AG09309 (cell line): ENCODE results near the gene GPR137.
A peak's percentile ranks its signal among the peaks of the same experiment; 100 is the strongest.

ENCODE experiments used
- DNase-seq: peaks from one replicate; pipeline ENCODE4 v3.0.0-alpha.2; 2010; ENCODE audit warnings: low read depth
- H3K4me3 ChIP-seq: 2 replicates; pipeline ENCODE4 v1.5.1; 2011; ENCODE audit warnings: mild to moderate bottlenecking, low read depth, low read length, moderate library complexity; ENCODE audit not compliant: control insufficient read depth
- TF ChIP-seq, protein P1 (sequence below): IDR thresholded peaks from 2 replicates; pipeline ENCODE4 v1.5.1; 2011; ENCODE audit warnings: mild to moderate bottlenecking, low read depth, low read length, inconsistent platforms; ENCODE audit not compliant: insufficient read depth, control insufficient read depth; ENCODE audit errors: missing control alignments

Gene GPR137

DNA sequence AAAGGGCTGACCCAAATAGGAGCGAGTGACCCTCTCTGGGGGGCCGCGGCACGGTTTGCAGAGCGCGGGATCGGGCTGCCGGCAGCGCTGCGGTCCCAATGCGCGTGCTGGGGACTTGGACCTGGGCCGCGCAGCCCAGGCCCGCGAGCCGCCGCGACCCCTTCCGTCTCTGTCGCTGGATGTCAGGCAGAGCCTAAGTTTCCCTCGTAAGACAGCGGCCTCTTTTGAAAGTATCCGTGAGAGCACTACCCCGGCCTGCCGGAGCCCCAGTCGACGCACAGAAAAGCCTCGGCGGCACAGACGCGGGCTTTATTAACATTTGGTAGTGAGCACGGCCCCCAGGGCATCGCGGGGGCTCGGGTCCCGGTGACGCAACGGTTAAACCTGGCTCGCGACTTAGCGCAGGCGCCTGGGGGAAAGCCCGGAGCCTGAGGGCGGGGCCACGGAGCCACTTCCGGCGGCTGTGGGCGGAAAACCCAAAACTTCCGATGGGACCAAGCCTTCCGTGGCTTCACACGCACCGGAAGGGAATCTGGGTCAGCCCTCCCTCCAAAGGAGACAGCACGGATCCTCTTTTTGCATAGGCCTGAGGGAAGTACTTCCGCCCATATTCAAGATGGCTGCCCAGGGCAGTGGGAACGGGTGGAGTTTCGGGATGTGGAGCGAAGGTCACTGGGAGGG lies 16.0 kb upstream of the GPR137 start:
- H3K4me3 ChIP-seq, result peak overlapping the region; percentile 61
- DNase-seq, result peak; percentile 100
- TF ChIP-seq, protein P1, sequence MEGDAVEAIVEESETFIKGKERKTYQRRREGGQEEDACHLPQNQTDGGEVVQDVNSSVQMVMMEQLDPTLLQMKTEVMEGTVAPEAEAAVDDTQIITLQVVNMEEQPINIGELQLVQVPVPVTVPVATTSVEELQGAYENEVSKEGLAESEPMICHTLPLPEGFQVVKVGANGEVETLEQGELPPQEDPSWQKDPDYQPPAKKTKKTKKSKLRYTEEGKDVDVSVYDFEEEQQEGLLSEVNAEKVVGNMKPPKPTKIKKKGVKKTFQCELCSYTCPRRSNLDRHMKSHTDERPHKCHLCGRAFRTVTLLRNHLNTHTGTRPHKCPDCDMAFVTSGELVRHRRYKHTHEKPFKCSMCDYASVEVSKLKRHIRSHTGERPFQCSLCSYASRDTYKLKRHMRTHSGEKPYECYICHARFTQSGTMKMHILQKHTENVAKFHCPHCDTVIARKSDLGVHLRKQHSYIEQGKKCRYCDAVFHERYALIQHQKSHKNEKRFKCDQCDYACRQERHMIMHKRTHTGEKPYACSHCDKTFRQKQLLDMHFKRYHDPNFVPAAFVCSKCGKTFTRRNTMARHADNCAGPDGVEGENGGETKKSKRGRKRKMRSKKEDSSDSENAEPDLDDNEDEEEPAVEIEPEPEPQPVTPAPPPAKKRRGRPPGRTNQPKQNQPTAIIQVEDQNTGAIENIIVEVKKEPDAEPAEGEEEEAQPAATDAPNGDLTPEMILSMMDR, result no peak

DNA sequence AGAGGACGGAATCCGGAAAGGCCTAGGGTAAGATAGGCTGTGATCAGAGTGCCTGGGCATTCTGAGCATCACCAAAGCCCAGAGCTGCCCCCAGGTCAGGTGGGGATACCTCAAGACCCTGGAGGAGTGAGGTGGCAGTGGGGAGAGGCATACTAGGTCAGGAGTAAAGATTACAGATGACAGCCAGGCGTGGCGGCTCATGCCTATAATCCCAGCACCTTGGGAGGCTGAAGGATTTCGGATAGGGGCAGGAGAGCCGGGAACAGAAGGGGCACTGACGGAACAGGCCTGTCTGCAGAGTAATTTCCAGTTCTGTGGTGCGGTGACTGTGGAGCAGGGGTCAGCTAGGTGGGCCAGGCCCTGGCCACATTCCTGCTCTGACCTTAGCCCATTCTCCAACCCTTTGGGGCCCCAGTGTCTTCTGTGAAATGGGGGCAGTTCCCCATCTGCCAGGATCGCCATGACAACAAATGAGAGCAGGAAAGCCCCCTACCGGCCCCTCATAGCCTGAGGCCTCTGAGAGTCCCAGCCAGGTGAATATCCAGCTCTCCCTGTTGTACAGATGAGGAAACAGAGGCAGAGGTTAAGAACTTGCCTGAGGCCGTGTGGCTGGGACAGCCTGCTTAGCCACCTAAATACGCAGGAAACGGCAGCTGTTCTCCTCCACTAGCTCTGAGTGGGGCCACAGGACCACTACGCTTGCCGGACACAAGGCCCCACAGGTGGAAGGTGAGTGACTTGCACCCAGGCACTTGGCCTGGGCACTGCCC lies 10.4 kb upstream of the GPR137 start:
- TF ChIP-seq, protein P1, result no peak
- no peak overlapping the region for H3K4me3 ChIP-seq
- no peak for DNase-seq

DNA sequence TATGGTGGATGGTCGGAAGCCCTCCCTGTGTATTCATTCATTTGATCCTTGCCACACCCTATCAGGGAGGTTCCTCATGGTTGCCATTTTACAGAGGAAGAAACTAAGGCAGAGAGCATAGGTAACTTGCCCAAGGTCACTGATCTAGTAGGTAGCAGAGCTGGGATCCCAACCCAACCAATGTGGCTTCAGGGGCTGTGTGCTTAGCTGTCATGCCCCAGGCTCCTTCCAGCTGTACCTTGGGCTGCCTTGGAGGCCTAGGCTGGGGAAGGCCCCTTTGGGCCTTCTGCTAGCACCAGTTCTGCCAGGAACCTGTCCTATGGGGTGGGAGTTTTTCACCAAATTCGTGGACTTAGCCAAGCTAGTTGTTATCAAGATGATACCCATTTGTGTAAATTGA lies 9.8 kb upstream of the GPR137 start:
- no peak overlapping the region for H3K4me3 ChIP-seq
- TF ChIP-seq, protein P1, result no peak
- no peak for DNase-seq

DNA sequence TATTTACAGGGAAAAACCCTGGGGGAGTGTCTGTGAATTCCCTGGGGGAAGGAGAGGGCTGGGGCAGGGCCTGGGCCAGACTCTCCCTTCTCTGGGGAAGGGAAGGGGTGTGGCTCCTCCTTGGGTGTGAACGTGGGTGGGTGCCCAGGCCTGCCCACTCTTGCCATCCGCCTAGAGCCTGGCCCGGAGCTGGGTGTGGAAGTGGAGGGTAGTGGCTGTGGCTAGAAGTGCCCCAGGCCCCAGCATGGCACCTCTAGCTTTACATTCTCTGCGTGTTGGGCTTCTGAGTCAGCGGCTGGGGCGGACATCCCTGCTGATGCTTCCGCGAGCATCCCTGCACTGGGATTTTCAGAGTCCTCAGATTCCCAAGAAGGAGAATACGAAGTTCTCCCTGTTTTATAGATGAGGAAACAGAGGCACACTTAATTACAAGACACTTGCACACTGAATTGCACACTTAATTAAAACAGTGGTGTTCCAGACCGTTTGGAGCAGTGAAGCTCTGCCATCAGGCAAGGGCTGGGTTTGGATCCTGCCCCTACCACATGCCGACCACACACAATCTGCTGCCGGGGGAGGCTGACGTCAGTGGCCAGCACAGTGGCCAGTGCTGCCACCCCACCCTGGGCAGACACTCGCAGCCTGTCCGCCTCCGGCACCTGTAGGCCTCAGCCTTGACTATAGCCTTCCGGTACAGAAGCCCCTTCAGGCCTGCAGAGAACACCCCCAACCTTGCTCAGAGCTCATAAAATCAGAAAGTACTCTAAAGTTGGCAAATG lies 8.8 kb upstream of the GPR137 start:
- DNase-seq, result no peak
- no peak overlapping the region for H3K4me3 ChIP-seq
- TF ChIP-seq, protein P1, result no peak

DNA sequence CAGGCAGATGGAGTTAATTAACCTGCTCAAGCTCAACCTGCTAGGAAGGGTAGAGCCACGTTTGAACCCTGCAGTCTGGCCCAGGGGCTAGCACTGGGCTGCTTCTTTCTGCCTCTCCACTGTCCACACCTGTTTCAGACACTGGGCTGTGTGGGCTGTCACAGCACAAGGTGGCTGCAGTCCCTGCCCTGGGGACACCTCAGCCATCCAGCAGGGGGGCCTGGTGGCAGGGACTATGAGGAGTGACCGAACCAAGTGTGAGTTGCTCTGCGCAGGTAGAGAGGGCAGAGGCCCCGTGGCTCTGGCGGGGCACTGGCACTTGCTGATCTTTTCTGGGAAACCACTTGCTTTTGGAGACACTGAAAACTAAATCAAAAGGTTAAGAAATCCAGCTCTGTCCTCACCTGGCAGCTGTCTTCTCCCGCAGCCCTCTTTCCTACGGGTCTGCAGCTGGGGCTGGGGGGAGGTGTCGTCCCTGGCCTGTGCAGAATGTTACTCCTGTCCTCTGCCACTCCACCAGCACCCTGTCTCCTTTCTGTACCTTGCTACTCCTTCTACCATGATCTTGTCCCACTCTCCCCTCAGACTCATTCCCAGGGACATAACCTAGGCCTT lies 7.0 kb upstream of the GPR137 start:
- no peak for DNase-seq
- TF ChIP-seq, protein P1, result no peak

More for the DNA sequence above, 7.0 kb upstream of the GPR137 start:
- no peak overlapping the region for H3K4me3 ChIP-seq
